NCI-H510A (cell line): ENCODE measurements around the gene TMEM63B.
"Not testable (repeated sequence)": the region's sequence is repeated elsewhere in the genome, so short reads cannot be mapped to it uniquely, and the experiment has no call there.

Source experiments
- DNase-seq: peaks from one replicate; lab custom pipeline; 2025; lab: John Stamatoyannopoulos, UW

TMEM63B gene

DNA sequence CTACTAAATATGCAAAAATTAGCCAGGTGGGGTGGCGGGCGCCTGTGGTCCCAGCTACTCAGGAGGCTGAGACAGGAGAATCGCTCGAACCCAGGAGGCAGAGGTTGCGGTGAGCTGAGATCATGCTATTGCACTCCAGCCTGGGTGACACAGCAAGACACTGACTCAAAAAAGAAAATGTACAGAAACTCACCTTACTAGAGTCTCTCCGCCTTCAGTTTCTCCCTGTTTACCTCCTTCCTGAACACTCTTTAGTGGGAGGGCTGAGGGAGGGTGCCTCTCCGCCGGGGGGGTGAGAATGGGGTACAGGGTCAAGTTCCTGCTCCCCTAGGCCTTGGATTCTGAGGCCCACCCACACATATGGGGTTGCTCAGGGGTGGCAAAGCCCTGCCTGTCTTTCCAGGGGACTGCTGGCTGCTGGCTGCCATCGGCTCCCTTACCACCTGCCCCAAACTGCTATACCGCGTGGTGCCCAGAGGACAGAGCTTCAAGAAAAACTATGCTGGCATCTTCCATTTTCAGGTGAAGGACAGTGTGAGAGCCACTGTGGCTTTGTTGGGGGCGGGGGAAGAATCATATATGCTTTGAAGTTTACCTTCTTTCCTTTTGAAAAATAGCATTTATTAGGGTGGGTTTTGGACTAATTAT is 44.7 kb downstream of the TMEM63B start:
- DNase-seq, result no peak

DNA sequence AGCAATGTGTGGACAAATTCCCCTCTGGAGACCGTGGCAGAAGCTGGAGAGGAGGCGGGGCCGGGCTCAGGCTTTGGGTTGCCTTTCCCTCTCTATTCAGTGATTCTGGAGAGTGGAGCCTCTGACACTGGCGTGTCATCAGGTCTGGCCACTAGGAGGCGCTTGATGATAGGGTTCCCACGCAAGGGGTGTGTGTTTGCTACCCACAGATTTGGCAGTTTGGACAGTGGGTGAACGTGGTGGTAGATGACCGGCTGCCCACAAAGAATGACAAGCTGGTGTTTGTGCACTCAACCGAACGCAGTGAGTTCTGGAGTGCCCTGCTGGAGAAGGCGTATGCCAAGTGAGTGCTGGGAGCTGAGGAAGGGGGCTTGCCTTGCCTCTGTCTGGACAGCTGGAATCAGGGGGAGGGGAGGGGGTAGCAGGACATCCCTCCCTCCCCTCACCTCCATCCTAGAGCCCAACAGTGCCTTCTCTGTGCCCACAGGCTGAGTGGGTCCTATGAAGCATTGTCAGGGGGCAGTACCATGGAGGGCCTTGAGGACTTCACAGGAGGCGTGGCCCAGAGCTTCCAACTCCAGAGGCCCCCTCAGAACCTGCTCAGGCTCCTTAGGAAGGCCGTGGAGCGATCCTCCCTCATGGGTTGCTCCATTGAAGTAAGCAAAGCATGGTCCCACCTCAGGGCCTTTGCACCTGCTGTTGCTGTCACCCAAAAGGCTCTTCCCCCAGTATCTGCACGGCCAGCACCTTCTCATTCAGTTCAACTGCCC is 45.6 kb downstream of the TMEM63B start:
- peak; percentile 30 for DNase-seq

DNA sequence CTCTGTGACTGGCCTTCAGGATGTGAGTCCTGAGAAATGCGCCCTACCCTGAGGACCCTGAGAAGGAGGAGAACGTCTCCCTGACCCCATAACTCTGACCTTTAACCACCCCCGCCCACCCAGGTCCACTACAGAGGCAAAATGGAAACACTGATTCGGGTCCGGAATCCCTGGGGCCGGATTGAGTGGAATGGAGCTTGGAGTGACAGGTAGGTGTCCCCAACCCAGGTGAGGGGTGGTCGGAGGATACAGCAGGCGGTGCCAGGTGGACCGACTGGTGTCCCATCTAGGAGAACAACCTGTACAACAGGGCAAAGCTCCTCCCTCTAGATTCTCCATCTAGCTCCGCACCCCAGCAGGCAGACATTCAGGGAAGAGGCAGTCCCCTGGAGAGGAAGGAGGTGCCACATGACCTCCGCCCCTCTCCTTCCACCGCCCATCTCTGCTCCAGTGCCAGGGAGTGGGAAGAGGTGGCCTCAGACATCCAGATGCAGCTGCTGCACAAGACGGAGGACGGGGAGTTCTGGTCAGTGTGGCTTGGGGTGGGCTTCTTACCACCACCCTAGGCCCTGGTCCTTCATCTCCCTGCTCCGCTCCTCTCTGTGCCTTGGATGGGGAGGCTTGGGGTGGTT is 48.9 kb downstream of the TMEM63B start:
- no peak for DNase-seq

DNA sequence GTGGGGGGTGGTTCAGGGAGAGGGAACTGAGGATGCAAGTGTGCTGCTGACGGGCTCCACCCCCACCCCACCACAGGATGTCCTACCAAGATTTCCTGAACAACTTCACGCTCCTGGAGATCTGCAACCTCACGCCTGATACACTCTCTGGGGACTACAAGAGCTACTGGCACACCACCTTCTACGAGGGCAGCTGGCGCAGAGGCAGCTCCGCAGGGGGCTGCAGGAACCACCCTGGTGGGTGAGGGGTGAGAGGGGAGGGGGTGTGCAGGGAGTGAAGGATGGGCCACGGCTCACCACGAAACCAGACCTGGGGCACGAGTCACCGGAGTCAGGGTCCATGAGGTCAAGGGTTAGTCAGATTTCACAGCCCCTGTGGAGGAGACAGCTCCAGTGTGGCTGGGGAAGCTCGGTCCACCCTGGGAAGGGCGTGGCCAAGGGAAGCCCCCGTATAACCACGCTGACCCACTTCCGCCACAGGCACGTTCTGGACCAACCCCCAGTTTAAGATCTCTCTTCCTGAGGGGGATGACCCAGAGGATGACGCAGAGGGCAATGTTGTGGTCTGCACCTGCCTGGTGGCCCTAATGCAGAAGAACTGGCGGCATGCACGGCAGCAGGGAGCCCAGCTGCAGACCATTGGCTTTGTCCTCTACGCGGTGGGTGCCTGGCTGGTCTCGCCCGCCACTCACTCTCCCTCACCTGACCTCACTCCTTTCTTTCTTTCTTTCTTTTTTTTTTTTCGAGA is 49.6 kb downstream of the TMEM63B start:
- DNase-seq, result no peak

DNA sequence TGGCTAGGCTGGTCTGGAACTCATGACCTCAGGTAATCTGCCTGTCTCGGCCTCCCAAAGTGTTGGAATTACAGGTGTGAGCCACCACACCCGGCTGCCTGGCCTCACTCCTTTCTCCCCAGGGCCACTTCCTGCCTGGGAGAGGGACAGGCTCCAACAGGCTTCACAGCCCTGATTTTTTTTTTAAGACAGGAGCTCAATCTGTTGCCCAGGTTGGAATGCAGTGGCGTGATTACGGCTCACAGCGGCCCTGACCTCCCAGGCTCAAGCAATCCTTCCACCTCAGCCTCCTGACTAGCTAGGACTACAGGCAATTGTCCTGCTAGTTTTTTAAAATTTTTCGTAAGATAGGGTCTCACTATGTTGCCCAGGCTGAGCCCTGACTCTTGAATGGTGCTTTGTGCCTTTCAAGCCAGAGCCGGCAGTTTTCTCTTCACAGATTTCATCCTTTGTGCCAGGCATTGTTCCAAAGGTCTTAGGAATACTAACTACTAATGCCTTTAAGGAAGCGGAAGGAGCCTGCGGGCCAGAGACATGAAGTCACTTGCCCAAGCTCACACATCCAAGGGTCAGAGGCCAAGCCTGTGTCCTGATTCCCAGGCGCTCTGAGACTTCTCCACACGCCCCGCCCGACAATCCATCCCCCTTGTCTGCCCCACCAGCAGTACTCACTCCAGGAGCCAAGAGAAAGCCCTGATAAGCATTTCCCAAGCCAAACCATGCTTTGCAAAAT is 50.5 kb downstream of the TMEM63B start:
- no peak for DNase-seq

DNA sequence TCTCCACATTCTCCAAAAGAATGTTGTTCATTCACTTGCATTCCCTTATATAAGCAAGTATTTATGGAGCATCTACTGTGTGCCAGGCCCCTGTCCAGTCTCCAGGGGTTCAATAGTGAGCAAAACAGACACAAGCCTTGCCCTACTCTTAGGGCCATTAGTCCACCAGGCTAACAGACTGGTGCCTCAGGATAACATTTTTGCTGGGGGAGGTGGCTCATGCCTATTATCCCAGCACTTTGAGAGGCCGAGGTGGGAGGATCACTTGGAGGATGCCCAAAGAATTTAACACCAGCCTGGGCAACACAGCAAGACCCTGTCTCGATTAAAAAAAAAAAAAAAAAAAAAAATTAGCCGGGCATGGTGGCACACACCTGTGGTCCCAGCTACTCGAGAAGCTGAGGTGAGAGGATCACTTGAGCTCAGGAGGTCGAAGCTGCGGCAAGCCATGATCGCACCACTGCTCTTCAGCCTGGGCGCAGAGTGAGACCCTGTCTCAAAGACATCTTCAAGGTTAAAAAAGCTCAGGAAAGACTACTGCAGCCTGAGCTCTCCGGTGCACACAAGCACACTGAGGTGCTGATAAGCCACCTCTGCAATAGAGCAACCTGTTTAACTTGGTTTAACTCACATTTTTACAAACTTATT is 51.2 kb downstream of the TMEM63B start:
- no peak for DNase-seq

DNA sequence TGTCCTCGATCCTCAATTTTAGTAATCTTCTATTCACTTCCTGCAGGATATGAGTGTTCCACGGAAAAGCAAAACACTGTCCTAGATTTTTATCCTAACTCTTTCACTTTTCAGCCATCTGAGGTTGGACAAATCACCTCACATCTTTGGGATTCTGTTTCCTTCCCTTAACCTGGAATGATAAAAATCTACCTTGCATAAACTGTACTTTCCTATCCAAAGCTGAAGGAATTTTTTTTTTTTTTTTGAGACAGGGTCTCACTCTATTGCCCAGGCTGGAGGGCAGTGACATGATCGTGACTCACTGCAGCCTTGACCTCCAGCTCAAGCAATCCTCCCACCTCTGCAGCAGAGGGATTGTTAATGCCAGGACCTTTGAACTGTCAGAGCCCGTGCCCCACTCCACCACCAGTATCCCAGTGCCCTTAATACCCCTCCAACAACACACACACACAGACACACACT is 51.8 kb downstream of the TMEM63B start:
- DNase-seq, result no peak

DNA sequence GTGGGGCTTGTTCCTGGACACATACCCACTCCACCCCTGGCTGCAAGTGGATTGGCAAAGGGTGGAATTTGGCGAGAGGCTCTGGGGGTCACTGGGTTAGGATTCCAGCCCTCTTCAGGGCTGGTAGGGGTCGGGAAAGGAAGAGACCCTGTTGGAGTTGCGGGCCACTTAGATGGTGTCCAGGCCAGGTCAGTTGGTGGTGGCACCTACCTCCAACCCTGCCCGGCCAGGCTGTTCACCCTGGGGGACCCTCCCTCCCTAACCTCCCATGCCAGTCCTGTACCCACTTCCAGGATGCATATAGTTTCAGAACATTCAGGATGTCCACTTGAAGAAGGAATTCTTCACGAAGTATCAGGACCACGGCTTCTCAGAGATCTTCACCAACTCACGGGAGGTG is 52.3 kb downstream of the TMEM63B start:
- DNase-seq, result no peak

DNA sequence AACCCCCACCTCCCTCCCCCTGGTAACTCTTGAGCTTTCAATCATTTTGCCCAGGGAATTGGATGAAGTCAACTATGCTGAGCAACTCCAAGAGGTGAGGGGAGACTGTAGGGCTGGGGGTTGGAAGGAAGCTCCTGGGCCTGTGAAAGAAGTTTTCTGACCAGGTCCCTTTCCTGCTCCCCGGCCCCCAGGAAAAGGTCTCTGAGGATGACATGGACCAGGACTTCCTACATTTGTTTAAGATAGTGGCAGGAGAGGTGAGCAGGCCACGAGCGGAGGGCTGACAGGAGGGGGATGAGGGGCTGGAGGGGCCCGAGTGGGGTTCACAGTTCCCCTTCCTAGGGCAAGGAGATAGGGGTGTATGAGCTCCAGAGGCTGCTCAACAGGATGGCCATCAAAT is 53.1 kb downstream of the TMEM63B start:
- DNase-seq, result no peak

DNA sequence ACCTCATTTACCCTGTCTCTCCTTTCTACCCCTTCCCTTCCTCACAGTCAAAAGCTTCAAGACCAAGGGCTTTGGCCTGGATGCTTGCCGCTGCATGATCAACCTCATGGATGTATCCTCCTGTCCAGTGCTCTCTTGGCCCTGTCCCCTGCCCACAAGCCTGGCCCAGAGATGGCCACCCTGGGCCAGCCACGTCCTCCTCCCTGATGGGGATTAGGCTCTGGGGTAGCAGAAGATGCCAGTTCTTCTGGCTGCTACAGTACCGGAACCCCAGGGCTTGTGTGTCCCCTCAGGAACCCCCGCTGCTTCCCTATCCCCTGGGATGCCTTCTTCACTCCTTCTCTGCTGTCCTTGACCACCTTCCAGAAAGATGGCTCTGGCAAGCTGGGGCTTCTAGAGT is 53.5 kb downstream of the TMEM63B start:
- no peak for DNase-seq

DNA sequence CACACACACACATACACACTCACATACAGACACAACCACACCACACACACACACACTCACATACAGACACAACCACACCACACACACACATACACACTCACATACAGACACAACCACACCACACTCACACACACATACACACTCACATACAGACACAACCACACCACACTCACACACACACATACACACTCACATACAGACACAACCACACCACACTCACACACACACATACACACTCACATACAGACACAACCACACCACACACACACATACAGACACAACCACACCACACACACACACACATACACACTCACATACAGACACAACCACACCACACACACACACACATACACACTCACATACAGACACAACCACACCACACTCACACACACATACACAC is 54.4 kb downstream of the TMEM63B start:
- not testable (repeated sequence) for DNase-seq

DNA sequence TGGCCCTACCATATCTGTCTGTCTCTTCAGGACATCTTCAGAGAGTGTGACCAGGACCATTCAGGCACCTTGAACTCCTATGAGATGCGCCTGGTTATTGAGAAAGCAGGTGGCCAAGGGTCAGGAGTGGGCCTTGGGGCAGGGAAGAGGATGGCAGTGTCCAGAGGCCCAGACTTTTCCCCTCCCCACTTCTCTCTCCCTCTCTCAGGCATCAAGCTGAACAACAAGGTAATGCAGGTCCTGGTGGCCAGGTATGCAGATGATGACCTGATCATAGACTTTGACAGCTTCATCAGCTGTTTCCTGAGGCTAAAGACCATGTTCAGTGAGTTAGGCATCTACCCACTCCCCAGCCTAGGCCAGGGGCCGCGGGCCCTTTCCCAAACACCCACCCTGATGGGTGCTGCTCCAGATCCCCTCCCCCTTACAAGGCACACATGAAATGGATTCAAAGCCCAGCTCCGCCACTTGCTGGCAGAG is 55.6 kb downstream of the TMEM63B start:
- DNase-seq, result no peak

DNA sequence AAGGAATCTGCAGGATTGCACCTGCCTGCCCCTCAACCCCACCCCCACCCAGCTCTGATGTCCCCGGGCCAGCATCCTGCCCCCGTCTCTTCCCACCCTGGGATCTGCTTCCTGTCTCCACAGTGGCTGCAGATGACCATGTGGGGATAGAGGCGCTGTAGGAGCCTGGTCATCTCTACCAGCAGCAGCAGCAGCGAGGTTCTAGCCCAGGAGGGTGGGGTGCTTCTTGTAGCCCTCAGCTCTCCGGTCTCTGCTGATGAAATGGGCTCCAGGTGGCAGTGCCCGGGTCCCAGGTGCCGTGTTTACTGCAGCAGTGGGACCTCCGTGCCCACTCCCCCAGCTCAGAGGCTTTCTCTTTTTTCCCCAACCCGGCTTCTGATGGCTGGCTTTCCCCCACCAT is 56.4 kb downstream of the TMEM63B start:
- no peak for DNase-seq

DNA sequence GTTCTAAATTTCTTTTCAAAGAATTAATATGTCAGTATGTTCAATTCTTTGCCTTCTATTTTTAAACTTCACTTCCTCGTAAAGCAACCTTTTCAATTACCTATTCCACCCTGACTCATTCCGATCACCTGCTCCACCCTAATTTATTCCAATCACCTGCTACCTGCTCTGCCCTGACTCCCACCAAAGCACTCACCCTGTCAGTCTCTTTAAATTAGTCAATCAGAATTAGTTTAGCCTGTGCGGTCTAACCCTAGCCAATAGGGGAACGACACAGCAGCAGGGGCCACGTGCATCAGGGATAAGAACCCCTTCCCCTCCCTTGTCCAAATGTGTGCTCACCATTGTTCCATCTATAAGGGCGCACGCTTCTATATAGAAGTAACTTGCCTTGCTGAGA is 58.0 kb downstream of the TMEM63B start:
- not testable (repeated sequence) for DNase-seq

DNA sequence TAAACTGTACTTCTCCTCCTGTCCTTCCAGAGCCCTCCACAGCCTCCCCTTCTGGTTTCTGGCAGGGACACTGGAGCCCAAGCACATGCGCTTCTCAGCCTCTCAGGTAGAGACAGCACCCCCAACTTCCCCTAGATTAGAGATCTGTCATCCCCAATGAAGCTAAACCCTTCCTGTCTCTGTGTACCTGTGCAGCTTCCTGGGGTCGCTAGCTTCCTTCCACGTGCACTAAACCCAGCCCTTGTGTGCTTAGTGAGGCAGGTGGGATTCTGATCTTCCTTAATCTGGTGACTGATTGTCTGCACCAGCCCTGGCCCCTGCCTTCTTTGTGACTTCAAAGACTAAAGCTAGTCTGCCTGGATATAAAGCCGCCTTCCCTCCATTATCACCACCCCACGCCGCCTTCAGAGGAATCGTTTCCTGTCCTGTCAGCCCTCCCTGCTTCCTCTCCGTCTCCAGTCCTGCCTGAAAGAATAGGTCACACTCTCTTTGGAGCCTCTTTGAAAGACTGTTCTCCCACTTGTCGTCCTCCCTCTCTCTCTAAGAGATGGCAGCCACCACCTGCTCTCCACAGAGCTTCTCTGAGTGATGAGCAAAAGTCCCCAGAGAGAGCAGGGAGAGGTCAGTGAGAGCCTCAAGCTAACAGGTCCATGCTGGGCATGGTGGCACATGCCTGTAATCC is 58.7 kb downstream of the TMEM63B start:
- DNase-seq, result no peak

DNA sequence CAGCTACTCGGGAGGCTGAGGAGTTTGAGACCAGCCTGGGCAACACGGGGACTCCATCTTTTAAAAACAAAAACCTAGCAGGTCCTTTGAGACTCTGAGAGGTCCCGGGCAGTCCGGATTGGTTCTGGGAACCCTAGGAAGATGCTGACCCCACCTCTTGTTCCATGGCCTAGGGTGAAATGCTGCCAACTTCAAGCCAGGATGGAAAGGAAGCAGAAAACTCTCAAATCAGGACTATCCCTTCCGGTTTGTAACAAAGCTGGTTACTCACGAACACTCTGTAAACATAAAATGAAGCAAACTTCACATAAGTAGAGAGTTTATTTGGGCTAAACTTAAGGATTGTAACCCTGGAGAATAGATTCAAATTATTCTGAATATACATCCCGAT is 59.3 kb downstream of the TMEM63B start:
- no peak for DNase-seq

DNA sequence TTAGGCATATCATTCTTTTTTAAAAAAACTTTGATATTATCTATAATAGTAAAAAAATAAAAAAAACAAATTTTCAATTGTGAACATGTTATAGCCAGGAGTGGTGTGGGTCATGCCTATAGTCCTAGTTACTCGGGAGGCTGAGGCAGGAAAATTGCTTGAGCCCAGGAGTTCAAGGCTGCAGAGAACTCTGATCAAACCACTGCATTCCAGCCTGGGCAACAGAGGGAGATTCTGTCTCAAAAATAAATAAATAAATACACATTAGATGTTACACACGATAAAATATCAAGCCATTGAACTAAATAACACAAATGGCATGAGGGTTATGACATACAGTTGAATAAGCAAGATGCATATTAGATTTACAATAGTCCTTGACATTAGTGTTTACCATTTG is 61.5 kb downstream of the TMEM63B start:
- no peak for DNase-seq

DNA sequence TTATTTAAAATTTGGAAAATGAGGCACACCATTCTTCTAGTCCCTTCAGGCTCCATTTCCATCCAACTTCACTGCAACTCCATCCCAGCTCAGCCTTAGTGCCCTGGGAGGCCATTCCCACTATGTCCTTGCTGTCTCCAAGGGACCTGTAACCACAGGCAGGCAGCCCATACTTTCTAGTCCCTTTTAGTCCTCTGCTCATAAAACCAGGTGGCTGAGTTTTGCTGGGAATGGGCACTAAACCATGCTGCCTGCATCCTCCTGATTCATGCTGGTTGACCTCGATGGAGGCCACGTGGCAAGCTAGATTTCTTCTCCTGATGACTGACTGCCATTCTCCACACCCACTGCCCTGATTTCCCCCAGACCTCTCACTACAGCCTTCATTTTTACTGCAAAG is 61.9 kb downstream of the TMEM63B start:
- DNase-seq, result no peak

DNA sequence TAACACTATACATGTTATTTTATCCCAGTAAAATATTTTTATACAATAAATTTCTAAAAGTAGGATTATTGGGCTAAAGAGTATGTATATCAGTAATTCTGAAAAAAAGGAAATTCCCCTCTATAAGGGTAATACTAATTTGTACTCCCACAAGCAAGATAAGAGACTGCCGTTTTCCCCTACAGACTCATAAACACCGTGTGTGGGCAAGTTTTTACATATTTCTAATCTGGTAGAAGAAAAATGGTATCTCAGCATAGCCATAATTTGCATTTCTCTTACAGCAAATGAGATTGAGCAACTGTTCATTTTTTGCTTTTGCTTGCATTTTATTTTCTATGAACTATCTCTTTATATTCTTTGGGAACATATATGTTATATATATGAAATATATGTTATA is 63.4 kb downstream of the TMEM63B start:
- DNase-seq, result no peak

DNA sequence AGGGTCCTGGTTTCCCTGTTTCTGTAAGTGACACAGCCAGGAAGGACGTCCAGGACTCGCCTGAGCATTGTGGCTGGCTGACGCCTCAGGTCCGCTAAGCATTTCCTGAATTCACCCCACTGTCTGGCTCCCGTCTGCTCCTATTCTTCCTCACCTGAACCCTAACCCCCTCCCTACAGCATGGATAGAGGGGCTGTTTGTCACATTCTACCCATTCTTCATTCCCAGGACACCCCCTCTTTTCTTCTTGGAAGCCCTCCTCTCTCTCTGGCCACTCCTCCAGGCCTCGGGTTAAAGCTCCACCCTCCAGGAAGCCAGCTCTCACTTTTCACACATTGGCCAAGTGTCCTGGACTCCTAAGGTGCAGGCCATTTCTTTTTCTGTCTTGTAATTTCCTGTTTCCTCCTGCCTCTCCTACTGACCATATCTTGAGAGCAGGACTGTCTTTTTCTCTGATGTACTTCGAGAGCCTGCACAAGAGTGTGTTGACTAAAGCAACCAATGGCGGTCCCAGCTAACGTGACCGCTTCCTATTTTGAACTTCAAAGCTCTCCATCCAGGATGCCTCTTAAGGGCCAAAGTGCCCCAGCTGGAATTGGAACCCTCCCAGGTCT is 65.2 kb downstream of the TMEM63B start:
- DNase-seq, result no peak
